IMR-90 (cell line): Measurements from ENCODE around the gene AIP. TPM values are rescaled to one million over a fixed set of nuclear protein-coding genes. Genes with fewer than 3 reads are reported as not detected.

ENCODE experiments used
- ATAC-seq: fragments of 200-7000 bp; cut with Tn5 transposase; 2 replicates; pipeline ENCODE4 v1.9.1; 2020; ENCODE audit warnings: low read depth, mild to moderate bottlenecking, moderate library complexity
- BruUV-seq: library from RNA; stranded (reverse); fragments of 400-500 nt; replicated peaks from 2 replicates; lab custom pipeline; 2021; lab: Mats Ljungman, UMichigan
- CTCF ChIA-PET: fragments of 300-600 bp; formaldehyde crosslinking; extraction: SDS; loops from one replicate; lab custom pipeline; 2021; ENCODE audit warnings: antibody characterized with exemption; lab: Yijun Ruan, JAX
- POLR2A ChIA-PET: fragments of 300-600 bp; sonication (Branson Sonifier 250); formaldehyde crosslinking; loops from one replicate; lab custom pipeline; 2022; ENCODE audit warnings: antibody characterized with exemption; ENCODE audit not compliant: unreplicated experiment; lab: Charles Lee
- DNase-seq: peaks from one replicate; pipeline ENCODE4 v3.0.0; 2013
- H2AFZ ChIP-seq: replicated peaks from 2 replicates; pipeline ENCODE3; 2013; ENCODE audit warnings: low read length, mild to moderate bottlenecking; ENCODE audit not compliant: poor library complexity
- H2AK5ac ChIP-seq: 2 replicates; pipeline ENCODE4 v1.6.1; 2013; ENCODE audit warnings: low read depth, low read length, inconsistent platforms
- H2AK9ac ChIP-seq: replicated peaks from 2 replicates; pipeline ENCODE3; 2013; ENCODE audit warnings: mild to moderate bottlenecking, low read depth, low read length, moderate library complexity; ENCODE audit not compliant: poor library complexity
- H2BK120ac ChIP-seq: 2 replicates; pipeline ENCODE4 v1.6.1; 2013; ENCODE audit warnings: low read depth, low read length, inconsistent platforms
- H2BK15ac ChIP-seq: 3 replicates; pipeline ENCODE4 v1.6.1; 2013; ENCODE audit warnings: low read depth, low read length, inconsistent platforms
- H2BK20ac ChIP-seq: 2 replicates; pipeline ENCODE4 v1.6.1; 2013; ENCODE audit warnings: low read depth, mild to moderate bottlenecking, inconsistent platforms, low read length, moderate library complexity
- H2BK5ac ChIP-seq: 2 replicates; pipeline ENCODE4 v1.6.1; 2013; ENCODE audit warnings: mild to moderate bottlenecking, low read depth, low read length, inconsistent platforms; ENCODE audit not compliant: poor library complexity, severe bottlenecking
- H3K14ac ChIP-seq: replicated peaks from 2 replicates; pipeline ENCODE4 v1.6.1; 2013; ENCODE audit warnings: low read depth, low read length, inconsistent platforms
- H3K18ac ChIP-seq: 2 replicates; pipeline ENCODE4 v1.6.1; 2013; ENCODE audit warnings: low read depth, low read length, control low read depth
- H3K23ac ChIP-seq: 2 replicates; pipeline ENCODE4 v1.6.1; 2013; ENCODE audit warnings: low read depth, low read length, inconsistent platforms
- H3K27ac ChIP-seq: 2 replicates; pipeline ENCODE4 v1.5.1; 2013; ENCODE audit warnings: mild to moderate bottlenecking, control low read depth, low read length; ENCODE audit not compliant: insufficient read depth
- H3K27me3 ChIP-seq: 2 replicates; pipeline ENCODE4 v1.6.1; 2013; ENCODE audit warnings: low read length; ENCODE audit not compliant: control insufficient read depth, insufficient read depth
- H3K36me3 ChIP-seq: 2 replicates; pipeline ENCODE4 v1.6.1; 2013; ENCODE audit warnings: low read length, mixed read lengths; ENCODE audit not compliant: control insufficient read depth, insufficient read depth
- H3K4ac ChIP-seq: 2 replicates; pipeline ENCODE4 v1.6.1; 2013; ENCODE audit warnings: low read depth, low read length, inconsistent platforms
- H3K4me1 ChIP-seq: 2 replicates; pipeline ENCODE4 v1.6.1; 2013; ENCODE audit warnings: low read length, mixed read lengths; ENCODE audit not compliant: control insufficient read depth, insufficient read depth
- H3K4me2 ChIP-seq: 2 replicates; pipeline ENCODE4 v1.6.1; 2013; ENCODE audit warnings: low read depth, mild to moderate bottlenecking, control low read depth, low read length, moderate library complexity
- H3K4me3 ChIP-seq: 2 replicates; pipeline ENCODE4 v1.5.1; 2013; ENCODE audit warnings: low read depth, mild to moderate bottlenecking, control low read depth, low read length, moderate library complexity; ENCODE audit not compliant: insufficient read depth
- H3K56ac ChIP-seq: 2 replicates; pipeline ENCODE4 v1.6.1; 2013; ENCODE audit warnings: low read length, inconsistent platforms; ENCODE audit not compliant: insufficient read depth; ENCODE audit errors: extremely low read depth
- H3K79me1 ChIP-seq, 2 experiments: 2 replicates each; pipeline ENCODE4 v1.6.1; 2013; ENCODE audit warnings: low read length in 2 of 2, inconsistent platforms in 1 of 2, low read depth in 1 of 2
- H3K9ac ChIP-seq: 2 replicates; pipeline ENCODE4 v1.6.1; 2013; ENCODE audit warnings: low read depth, low read length, control low read depth
- H3K9me1 ChIP-seq: 2 replicates; pipeline ENCODE4 v1.6.1; 2013; ENCODE audit warnings: low read length, inconsistent platforms; ENCODE audit not compliant: insufficient read depth
- H3K9me3 ChIP-seq: 2 replicates; pipeline ENCODE4 v1.6.1; 2013; ENCODE audit warnings: low read length; ENCODE audit not compliant: control insufficient read depth, insufficient read depth
- H4K20me1 ChIP-seq: 2 replicates; pipeline ENCODE4 v1.6.1; 2013; ENCODE audit warnings: low read length, inconsistent platforms; ENCODE audit not compliant: insufficient read depth
- H4K5ac ChIP-seq: 2 replicates; pipeline ENCODE4 v1.6.1; 2013; ENCODE audit warnings: mild to moderate bottlenecking, low read depth, low read length, control low read depth
- H4K8ac ChIP-seq, 2 experiments: 2 replicates each; pipeline ENCODE4 v1.6.1; 2013; ENCODE audit warnings: low read depth in 2 of 2, low read length in 2 of 2, control low read depth in 1 of 2, inconsistent platforms in 1 of 2
- H4K91ac ChIP-seq: 2 replicates; pipeline ENCODE4 v1.6.1; 2013; ENCODE audit warnings: low read depth, low read length, inconsistent platforms; ENCODE audit not compliant: insufficient read depth
- BHLHE40 ChIP-seq: fragments of 150-350 bp; IDR thresholded peaks from 2 replicates; pipeline ENCODE4 v1.6.1; 2016; ENCODE audit warnings: mild to moderate bottlenecking, low read depth, low read length
- CEBPB ChIP-seq: IDR thresholded peaks from 2 replicates; pipeline ENCODE4 v1.6.1; 2012; ENCODE audit warnings: low read depth, low read length, improper control_type of control experiment
- CHD1 ChIP-seq: IDR thresholded peaks from 2 replicates; pipeline ENCODE4 v1.6.1; 2012; ENCODE audit warnings: low read depth, low read length, improper control_type of control experiment
- FOS ChIP-seq: fragments of 150-350 bp; IDR thresholded peaks from 2 replicates; pipeline ENCODE4 v1.6.1; 2016; ENCODE audit warnings: low read depth, low read length
- MAFK ChIP-seq: IDR thresholded peaks from 2 replicates; pipeline ENCODE4 v1.6.1; 2012; ENCODE audit warnings: low read depth, low read length, improper control_type of control experiment
- MAZ ChIP-seq: IDR thresholded peaks from 2 replicates; pipeline ENCODE4 v1.6.1; 2012; ENCODE audit warnings: low read depth, mild to moderate bottlenecking, low read length, improper control_type of control experiment, moderate library complexity, borderline replicate concordance
- MXI1 ChIP-seq: IDR thresholded peaks from 2 replicates; pipeline ENCODE4 v1.6.1; 2012; ENCODE audit warnings: low read depth, mild to moderate bottlenecking, low read length, moderate library complexity, borderline replicate concordance
- NFE2L2 ChIP-seq: fragments of 150-350 bp; IDR thresholded peaks from 2 replicates; pipeline ENCODE4 v1.6.1; 2016; ENCODE audit warnings: low read depth, mild to moderate bottlenecking, low read length
- POLR2A ChIP-seq: IDR thresholded peaks from 2 replicates; pipeline ENCODE4 v1.6.1; 2012; ENCODE audit warnings: mild to moderate bottlenecking, low read depth, low read length
- RAD21 ChIP-seq: IDR thresholded peaks from 2 replicates; pipeline ENCODE4 v1.6.1; 2012; ENCODE audit warnings: low read length, improper control_type of control experiment
- RCOR1 ChIP-seq: IDR thresholded peaks from 2 replicates; pipeline ENCODE4 v1.6.1; 2012; ENCODE audit warnings: mild to moderate bottlenecking, low read length, improper control_type of control experiment; ENCODE audit not compliant: insufficient replicate concordance
- RFX5 ChIP-seq: IDR thresholded peaks from 2 replicates; pipeline ENCODE4 v1.8.0; 2012; ENCODE audit warnings: low read depth, mild to moderate bottlenecking, low read length, moderate library complexity
- SMC3 ChIP-seq: fragments of 150-350 bp; IDR thresholded peaks from 2 replicates; pipeline ENCODE4 v1.6.1; 2016; ENCODE audit warnings: low read depth, mild to moderate bottlenecking, antibody characterized with exemption, low read length, moderate library complexity
- WGBS, 2 experiments: methylation state at CpG; one replicate each; pipeline versions ENCODE4 v1.1.5 to v1.1.7; 2013; ENCODE audit warnings: missing lambda C conversion rate in 2 of 2; ENCODE audit not compliant: insufficient read length in 1 of 2; ENCODE audit errors: extremely low coverage in 2 of 2; 5-methylcytosine and 5-hydroxymethylcytosine counted together
- dilution Hi-C: fragments of 300-500 bp; cut with HindIII; formaldehyde crosslinking; loops from one replicate; pipeline ENCODE4 v1.14.3; 2018; ENCODE audit warnings: low sequenced_read_pairs; ENCODE audit not compliant: unreplicated experiment
- in situ Hi-C: fragments of 300-500 bp; cut with MboI; formaldehyde crosslinking; loops from 3 replicates; pipeline ENCODE4 v1.14.3; 2019; ENCODE audit warnings: low sequenced_read_pairs, inconsistent platforms, mixed read lengths
- intact Hi-C: fragments of 100-400 bp; cut with micrococcal nuclease; formaldehyde crosslinking; loops from 2 replicates; pipeline ENCODE4 v1.10.0; 2022
- polyA plus RNA-seq, 3 experiments: library from polyadenylated mRNA; depleted of rRNA; stranded (reverse); fragments of >200 nt; gene quantifications; 2 replicates each; pipeline ENCODE4 v1.2.3, GENCODE V29; 2012; ENCODE audit warnings: low replicate concordance in 1 of 3
- total RNA-seq: library from RNA; depleted of rRNA; stranded (reverse); fragments of >200 nt; gene quantifications from 2 replicates; pipeline ENCODE4 v1.2.3, GENCODE V29; 2012
- TF ChIP-seq, protein P1 (sequence below): fragments of 150-350 bp; IDR thresholded peaks from 2 replicates; pipeline ENCODE4 v1.6.1; 2017; ENCODE audit warnings: mild to moderate bottlenecking, antibody characterized with exemption, low read length, low read depth
- TF ChIP-seq, protein P2 (sequence below): conservative IDR thresholded peaks from 2 replicates; pipeline ENCODE4 v1.5.1; 2012; ENCODE audit warnings: mild to moderate bottlenecking, low read depth, low read length, improper control_type of control experiment
- TF ChIP-seq, protein P3 (sequence below): fragments of 150-350 bp; IDR thresholded peaks from 2 replicates; pipeline ENCODE4 v1.6.1; 2016; ENCODE audit warnings: low read depth, mild to moderate bottlenecking, low read length, moderate library complexity, borderline replicate concordance

AIP gene
- total and polyA plus RNA-seq, 2 of the 4 experiments (the other 2 are of a cell fraction): 95.5 to 122 TPM

DNA sequence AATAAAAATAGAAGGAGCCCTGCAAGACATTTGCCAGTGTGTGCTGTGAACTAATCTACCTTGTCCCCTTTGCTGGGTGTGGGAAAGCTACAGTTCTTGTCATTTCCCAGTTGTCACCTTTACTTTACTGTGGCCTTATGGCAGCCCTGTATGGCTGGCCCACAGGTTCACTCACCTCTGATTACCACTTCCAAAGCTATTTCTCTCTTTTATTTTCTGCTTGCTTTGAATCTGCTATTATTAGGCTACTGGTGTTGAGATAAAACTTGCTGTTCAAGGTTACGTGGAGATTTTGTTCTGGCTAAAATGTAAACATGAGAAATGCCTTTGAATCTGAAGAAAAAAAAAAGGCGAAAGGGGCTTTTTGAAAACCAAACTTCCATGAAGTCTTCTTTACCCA, 50.1 kb downstream of the AIP start:
- Histone ChIP-seq H2AK9ac (no peak overlapping the region), H4K8ac (no peak overlapping the region), H3K36me3 (no peaks in the 10 kb centered on the region), H2BK20ac (no peak overlapping the region), H3K27me3 (no peaks in the 10 kb centered on the region), H3K9ac (no peak overlapping the region), H3K4ac (no peak overlapping the region), H2BK120ac (no peak overlapping the region), H2BK5ac (no peak overlapping the region), H3K9me1 (no peaks in the 10 kb centered on the region), H3K56ac (no peak overlapping the region), H2BK15ac (no peak overlapping the region), H4K91ac (no peak overlapping the region), H3K23ac (no peak overlapping the region), H4K5ac (no peak overlapping the region), H2AK5ac (no peak overlapping the region), H3K4me2 (no peak overlapping the region), H3K14ac (no peak overlapping the region), H3K79me1 (no peaks in the 10 kb centered on the region), H3K27ac (no peak overlapping the region), H3K4me1 (no peaks in the 10 kb centered on the region), H3K4me3 (no peak overlapping the region), H3K18ac (no peak overlapping the region), H3K9me3 (peaks cover 16% of the 10 kb centered on the region), H2AFZ (no peak overlapping the region), H4K20me1 (no peaks in the 10 kb centered on the region)
- ChIA-PET POLR2A (no interaction called here), CTCF (no interaction called here)
- no TSS peak for BruUV-seq
- in situ Hi-C loops (no loop called here), intact Hi-C loops (no loop called here), dilution Hi-C loops (no loop called here)
- TF ChIP-seq MAFK (no peak), MAZ (no peak), MXI1 (no peak), RFX5 (no peak), SMC3 (no peak), FOS (no peak), NFE2L2 (no peak), RCOR1 (no peak), CEBPB (no peak), RAD21 (no peak), CHD1 (no peak), POLR2A (no peak), BHLHE40 (no peak)
- TF ChIP-seq, protein P1, sequence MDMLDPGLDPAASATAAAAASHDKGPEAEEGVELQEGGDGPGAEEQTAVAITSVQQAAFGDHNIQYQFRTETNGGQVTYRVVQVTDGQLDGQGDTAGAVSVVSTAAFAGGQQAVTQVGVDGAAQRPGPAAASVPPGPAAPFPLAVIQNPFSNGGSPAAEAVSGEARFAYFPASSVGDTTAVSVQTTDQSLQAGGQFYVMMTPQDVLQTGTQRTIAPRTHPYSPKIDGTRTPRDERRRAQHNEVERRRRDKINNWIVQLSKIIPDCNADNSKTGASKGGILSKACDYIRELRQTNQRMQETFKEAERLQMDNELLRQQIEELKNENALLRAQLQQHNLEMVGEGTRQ: no peak
- TF ChIP-seq, protein P2, sequence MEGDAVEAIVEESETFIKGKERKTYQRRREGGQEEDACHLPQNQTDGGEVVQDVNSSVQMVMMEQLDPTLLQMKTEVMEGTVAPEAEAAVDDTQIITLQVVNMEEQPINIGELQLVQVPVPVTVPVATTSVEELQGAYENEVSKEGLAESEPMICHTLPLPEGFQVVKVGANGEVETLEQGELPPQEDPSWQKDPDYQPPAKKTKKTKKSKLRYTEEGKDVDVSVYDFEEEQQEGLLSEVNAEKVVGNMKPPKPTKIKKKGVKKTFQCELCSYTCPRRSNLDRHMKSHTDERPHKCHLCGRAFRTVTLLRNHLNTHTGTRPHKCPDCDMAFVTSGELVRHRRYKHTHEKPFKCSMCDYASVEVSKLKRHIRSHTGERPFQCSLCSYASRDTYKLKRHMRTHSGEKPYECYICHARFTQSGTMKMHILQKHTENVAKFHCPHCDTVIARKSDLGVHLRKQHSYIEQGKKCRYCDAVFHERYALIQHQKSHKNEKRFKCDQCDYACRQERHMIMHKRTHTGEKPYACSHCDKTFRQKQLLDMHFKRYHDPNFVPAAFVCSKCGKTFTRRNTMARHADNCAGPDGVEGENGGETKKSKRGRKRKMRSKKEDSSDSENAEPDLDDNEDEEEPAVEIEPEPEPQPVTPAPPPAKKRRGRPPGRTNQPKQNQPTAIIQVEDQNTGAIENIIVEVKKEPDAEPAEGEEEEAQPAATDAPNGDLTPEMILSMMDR: no peak
- TF ChIP-seq, protein P3, sequence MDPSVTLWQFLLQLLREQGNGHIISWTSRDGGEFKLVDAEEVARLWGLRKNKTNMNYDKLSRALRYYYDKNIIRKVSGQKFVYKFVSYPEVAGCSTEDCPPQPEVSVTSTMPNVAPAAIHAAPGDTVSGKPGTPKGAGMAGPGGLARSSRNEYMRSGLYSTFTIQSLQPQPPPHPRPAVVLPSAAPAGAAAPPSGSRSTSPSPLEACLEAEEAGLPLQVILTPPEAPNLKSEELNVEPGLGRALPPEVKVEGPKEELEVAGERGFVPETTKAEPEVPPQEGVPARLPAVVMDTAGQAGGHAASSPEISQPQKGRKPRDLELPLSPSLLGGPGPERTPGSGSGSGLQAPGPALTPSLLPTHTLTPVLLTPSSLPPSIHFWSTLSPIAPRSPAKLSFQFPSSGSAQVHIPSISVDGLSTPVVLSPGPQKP: no peak
- ATAC-seq (no peak), DNase-seq (no peak)
- no CpG with 5 or more reads among the region's 2 CpGs for WGBS, 2 experiments
